Bronchial epithelial cell (primary cell): ENCODE data around the gene YY1. TPM values are rescaled to one million over a fixed set of nuclear protein-coding genes. Genes with fewer than 3 reads are reported as not detected.

Experiments used
- DNase-seq: peaks from one replicate; pipeline ENCODE4 v3.0.0-alpha.2; 2010; ENCODE audit warnings: low read depth
- FAIRE-seq: peaks from 2 replicates; lab custom pipeline; 2011; peaks lifted over from hg19 to GRCh38; lab: Jason Lieb, UNC
- H3K27me3 ChIP-seq: 2 replicates; pipeline ENCODE4 v1.5.1; 2011; ENCODE audit warnings: low read length; ENCODE audit not compliant: control insufficient read depth, insufficient read depth
- H3K36me3 ChIP-seq: 2 replicates; pipeline ENCODE4 v1.5.1; 2011; ENCODE audit warnings: low read length; ENCODE audit not compliant: control insufficient read depth, insufficient read depth
- H3K4me3 ChIP-seq: 2 replicates; pipeline ENCODE4 v1.5.1; 2011; ENCODE audit warnings: mild to moderate bottlenecking, low read depth, low read length, control low read depth
- CTCF ChIP-seq: IDR thresholded peaks from 2 replicates; pipeline ENCODE4 v1.5.1; 2011; ENCODE audit warnings: mild to moderate bottlenecking, moderate library complexity, low read length, control low read depth, inconsistent platforms; ENCODE audit not compliant: insufficient read depth, severe bottlenecking
- total RNA-seq: library from RNA; depleted of rRNA; stranded (reverse); fragments of >200 nt; gene quantifications from 2 replicates; pipeline ENCODE4 v1.2.1, GENCODE V29; 2014

The YY1 gene
- total RNA-seq, 1 donor from 2014 or later = 50.5 TPM

GRCh38 chr14:100297320-100298300 is 58.7 kb downstream of the YY1 start:
- no peak for TF ChIP-seq CTCF
- FAIRE-seq = no peak
- no peaks in the 10 kb centered on the region for H3K27me3 ChIP-seq
- no peak overlapping the region for H3K4me3 ChIP-seq
- peaks cover 2% of the 10 kb centered on the region for H3K36me3 ChIP-seq
- DNase-seq = no peak

GRCh38 chr14:100298551-100299237 is 59.8 kb downstream of the YY1 start:
- FAIRE-seq (no peak), DNase-seq (no peak)
- Histone ChIP-seq H3K36me3 (peaks cover 2% of the 10 kb centered on the region), H3K27me3 (no peaks in the 10 kb centered on the region), H3K4me3 (no peak overlapping the region)
- TF ChIP-seq CTCF = no peak

- Histone ChIP-seq H3K27me3 (no peaks in the 10 kb centered on the region), H3K36me3 (peaks cover 2% of the 10 kb centered on the region), H3K4me3 (no peak overlapping the region)
- no peak for FAIRE-seq
- no peak for DNase-seq
- TF ChIP-seq CTCF = no peak
Measured at GRCh38 chr14:100299238-100299560, 60.3 kb downstream of the YY1 start.

- no peak for FAIRE-seq
Measured at GRCh38 chr14:100302616-100303015, 63.7 kb downstream of the YY1 start.

GRCh38 chr14:100303179-100303578 is 64.2 kb downstream of the YY1 start:
- DNase-seq (no peak), FAIRE-seq (no peak)
- peak; percentile 77 for TF ChIP-seq CTCF
- Histone ChIP-seq H3K4me3 (no peak overlapping the region), H3K36me3 (peaks cover 2% of the 10 kb centered on the region), H3K27me3 (no peaks in the 10 kb centered on the region)

More at GRCh38 chr14:100302616-100303015, 63.7 kb downstream of the YY1 start:
- Histone ChIP-seq H3K36me3 (peaks cover 2% of the 10 kb centered on the region), H3K27me3 (no peaks in the 10 kb centered on the region), H3K4me3 (no peak overlapping the region)
- no peak for TF ChIP-seq CTCF
- DNase-seq = no peak
